Measurements from ENCODE around the gene TBX15. TPM values are rescaled to one million over a fixed set of nuclear protein-coding genes. Genes with fewer than 3 reads are reported as not detected.

The TBX15 gene
- total RNA-seq, 4 donors from 2014 or later: 1.1 to 5.4 (median 3.5) TPM

DNA sequence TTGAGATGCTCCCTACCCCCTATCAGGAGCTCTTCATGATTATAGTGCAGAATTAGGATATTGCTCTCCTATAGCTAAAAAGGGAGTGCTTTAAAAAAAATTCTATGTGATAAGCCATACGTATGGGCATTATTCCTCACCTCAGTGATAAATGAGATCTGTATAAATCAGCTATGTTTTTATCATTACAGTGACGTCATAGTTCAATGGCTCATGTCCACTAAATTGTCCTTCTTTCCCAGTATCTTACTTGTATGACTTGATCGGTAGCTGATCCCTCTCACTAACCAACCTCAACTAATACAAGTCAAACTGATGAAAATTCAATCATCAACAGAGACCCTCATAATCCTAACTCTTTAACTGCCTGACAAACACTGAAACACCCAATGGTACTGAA, 93.3 kb downstream of the TBX15 start:
- Histone ChIP-seq H3K36me3 (no peaks in the 10 kb centered on the region), H3K9me3 (no peaks in the 10 kb centered on the region), H3K27me3 (no peaks in the 10 kb centered on the region), H3K4me3 (replicated peaks in 1 of 3) (no peak overlapping the region), H3K4me1 (no peaks in the 10 kb centered on the region), H3K27ac (no peak overlapping the region)
- no peak for DNase-seq
- TF ChIP-seq CTCF (IDR thresholded peaks at IDR 0.05) (no peak), POLR2A (IDR thresholded peaks at IDR 0.05) (no peak)
- 86 to 88% methylated on average over 3 of the region's 3 CpGs for WGBS, 2 donors
- intact Hi-C loops (cut with DNase I): no loop called here

- Histone ChIP-seq H3K27ac (no peak overlapping the region), H3K4me1 (no peaks in the 10 kb centered on the region), H3K9me3 (no peaks in the 10 kb centered on the region), H3K27me3 (no peaks in the 10 kb centered on the region), H3K36me3 (no peaks in the 10 kb centered on the region), H3K4me3 (replicated peaks in 1 of 3) (no peak overlapping the region)
- intact Hi-C loops (cut with DNase I): no loop called here
- DNase-seq: no peak
- 91 to 93% methylated on average over 5 of the region's 5 CpGs for WGBS, 2 donors
- TF ChIP-seq POLR2A (IDR thresholded peaks at IDR 0.05): no peak
- TF ChIP-seq CTCF (IDR thresholded peaks at IDR 0.05): no peak
Observed at GRCh38 chr1:118890851-118891384, 97.2 kb downstream of the TBX15 start.

GRCh38 chr1:118884946-118885345, 103.2 kb downstream of the TBX15 start:
- H3K36me3 ChIP-seq: no peaks in the 10 kb centered on the region
- H3K4me3 ChIP-seq (replicated peaks in 1 of 3): no peak overlapping the region
- no peaks in the 10 kb centered on the region for H3K27me3 ChIP-seq
- WGBS, 2 donors: 83 to 88% methylated on average over 4 of the region's 4 CpGs
- DNase-seq: no peak
- TF ChIP-seq POLR2A (IDR thresholded peaks at IDR 0.05) (no peak), CTCF (IDR thresholded peaks at IDR 0.05) (no peak)
- intact Hi-C loops (cut with DNase I): no loop called here
- no peak overlapping the region for H3K27ac ChIP-seq
- no peaks in the 10 kb centered on the region for H3K9me3 ChIP-seq
- no peaks in the 10 kb centered on the region for H3K4me1 ChIP-seq

- Histone ChIP-seq H3K27me3 (no peaks in the 10 kb centered on the region), H3K9me3 (no peaks in the 10 kb centered on the region), H3K4me3 (replicated peaks in 1 of 3) (no peak overlapping the region), H3K4me1 (no peaks in the 10 kb centered on the region), H3K27ac (no peak overlapping the region), H3K36me3 (no peaks in the 10 kb centered on the region)
- WGBS, 2 donors: 81 to 82% methylated on average over 2 of the region's 2 CpGs
- intact Hi-C loops (cut with DNase I): no loop called here
- TF ChIP-seq CTCF (IDR thresholded peaks at IDR 0.05) (no peak), POLR2A (IDR thresholded peaks at IDR 0.05) (no peak)
- no peak for DNase-seq
Observed at GRCh38 chr1:118881751-118882150, 106.4 kb downstream of the TBX15 start.

DNA sequence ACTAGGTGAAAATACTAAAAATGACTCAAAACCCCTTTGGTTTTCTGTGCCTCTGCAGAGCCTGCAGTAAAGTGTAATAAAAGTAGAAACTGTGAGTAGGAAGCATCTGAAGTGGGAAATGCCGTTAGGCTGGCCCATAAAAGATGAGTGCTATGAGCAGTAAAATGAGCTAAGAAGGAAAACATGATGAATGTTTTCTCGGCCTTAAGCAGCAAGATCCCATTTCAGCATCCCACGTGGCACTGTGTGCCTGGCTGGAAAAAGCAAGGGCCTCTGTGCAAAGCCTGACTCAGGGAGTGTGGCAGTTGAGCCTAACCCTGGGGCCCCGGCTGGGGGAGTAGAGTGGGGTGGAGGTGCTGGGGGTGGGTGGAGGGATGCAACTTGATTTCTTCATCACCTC, 109.5 kb downstream of the TBX15 start:
- H3K4me3 ChIP-seq (replicated peaks in 1 of 3): no peak overlapping the region
- intact Hi-C loops (cut with DNase I): no loop called here
- DNase-seq: no peak

More for the DNA sequence above, 109.5 kb downstream of the TBX15 start:
- Histone ChIP-seq H3K36me3 (no peaks in the 10 kb centered on the region), H3K27ac (no peak overlapping the region), H3K4me1 (no peaks in the 10 kb centered on the region), H3K9me3 (no peaks in the 10 kb centered on the region), H3K27me3 (no peaks in the 10 kb centered on the region)
- 75 to 76% methylated on average over 4 of the region's 4 CpGs for WGBS, 2 donors
- TF ChIP-seq CTCF (IDR thresholded peaks at IDR 0.05) (no peak), POLR2A (IDR thresholded peaks at IDR 0.05) (no peak)

Measured in thyroid gland (tissue), 4 donors.